Activated CD8-positive, alpha-beta T cell treated with anti-CD3 and anti-CD28 coated beads for 36 hours (primary cell): ENCODE measurements around the gene MTOR. TPM values are rescaled to one million over a fixed set of nuclear protein-coding genes. Genes with fewer than 3 reads are reported as not detected.

Experiments
- ATAC-seq: fragments of 200-7000 bp; cut with Tn5 transposase; one replicate; pipeline ENCODE4 v1.10.0; 2021; ENCODE audit warnings: mild to moderate bottlenecking, moderate library complexity
- CTCF ChIA-PET: fragments of 350-600 bp; sonication (Branson Sonifier 250); formaldehyde crosslinking; loops from one replicate; lab custom pipeline; 2021; ENCODE audit warnings: antibody characterized with exemption; lab: Charles Lee
- POLR2A ChIA-PET: fragments of 350-600 bp; sonication (Branson Sonifier 250); formaldehyde crosslinking; loops from one replicate; lab custom pipeline; 2021; ENCODE audit warnings: antibody characterized with exemption; lab: Charles Lee
- DNase-seq: peaks from one replicate; pipeline ENCODE4 v3.0.0-alpha.2; 2020
- H3K27ac Mint-ChIP-seq: one replicate; pipeline ENCODE4 v1.8.0; 2021; ENCODE audit warnings: mild to moderate bottlenecking, mixed read lengths
- H3K27me3 Mint-ChIP-seq: one replicate; pipeline ENCODE4 v1.8.0; 2021; ENCODE audit warnings: mixed read lengths
- H3K36me3 Mint-ChIP-seq: one replicate; pipeline ENCODE4 v1.8.0; 2021; ENCODE audit warnings: low read depth, mixed read lengths
- H3K4me1 Mint-ChIP-seq: one replicate; pipeline ENCODE4 v1.8.0; 2021; ENCODE audit warnings: low read depth, mixed read lengths
- H3K4me3 Mint-ChIP-seq: one replicate; pipeline ENCODE4 v1.8.0; 2021; ENCODE audit warnings: mild to moderate bottlenecking, moderate library complexity, mixed read lengths
- H3K9me3 Mint-ChIP-seq: one replicate; pipeline ENCODE4 v1.8.0; 2021; ENCODE audit warnings: mixed read lengths
- CTCF ChIP-seq: fragments of 200-600 bp; IDR thresholded peaks from one replicate; pipeline ENCODE4 v1.8.0; 2022; ENCODE audit warnings: antibody characterized with exemption, mild to moderate bottlenecking
- intact Hi-C: fragments of 100-400 bp; cut with micrococcal nuclease; formaldehyde crosslinking; loops from one replicate; pipeline ENCODE4 v1.10.0; 2022
- total RNA-seq, 2 experiments: library from RNA; stranded (reverse); gene quantifications; one replicate each; pipeline ENCODE4 v1.2.3, GENCODE V29; 2021

The MTOR gene
- total RNA-seq, 2 experiments from 2014 or later: 34.7 to 36.8 TPM

GRCh38 chr1:11147197-11147770 is 115.1 kb downstream of the MTOR start:
- peaks cover 25% of the 10 kb centered on the region for H3K36me3 Mint-ChIP-seq
- H3K4me3 Mint-ChIP-seq: no peak overlapping the region
- H3K9me3 Mint-ChIP-seq: no peaks in the 10 kb centered on the region
- no peak overlapping the region for H3K27ac Mint-ChIP-seq
- DNase-seq: no peak
- no peaks in the 10 kb centered on the region for H3K27me3 Mint-ChIP-seq
- ChIA-PET CTCF (interaction anchor here (1.6 to 2.0 kb wide), 2 partner anchors 11 to 110 kb away, joined by 3 to 13 read pairs; no protein-coding TSS in a partner anchor), POLR2A (interaction anchor here (0.7 kb wide), 1 partner anchor 22 kb away, joined by 3 read pairs; no protein-coding TSS in a partner anchor)
- no peak for ATAC-seq
- no peak for TF ChIP-seq CTCF
- H3K4me1 Mint-ChIP-seq: peaks cover 26% of the 10 kb centered on the region
- intact Hi-C loops: no loop called here

GRCh38 chr1:11145741-11146140 is 116.6 kb downstream of the MTOR start:
- H3K27me3 Mint-ChIP-seq: no peaks in the 10 kb centered on the region
- peaks cover 26% of the 10 kb centered on the region for H3K4me1 Mint-ChIP-seq
- intact Hi-C loops: no loop called here
- ATAC-seq: no peak
- DNase-seq: no peak
- no peak overlapping the region for H3K4me3 Mint-ChIP-seq
- H3K36me3 Mint-ChIP-seq: peaks cover 27% of the 10 kb centered on the region
- no peak for TF ChIP-seq CTCF
- no peaks in the 10 kb centered on the region for H3K9me3 Mint-ChIP-seq
- ChIA-PET CTCF (interaction anchor here (0.8 to 0.9 kb wide), 2 partner anchors 107 to 108 kb away, joined by 3 to 4 read pairs; no protein-coding TSS in a partner anchor), POLR2A (interaction anchor here (1.1 kb wide), 1 partner anchor 24 kb away, joined by 3 read pairs; no protein-coding TSS in a partner anchor)
- H3K27ac Mint-ChIP-seq: no peak overlapping the region

- peaks cover 26% of the 10 kb centered on the region for H3K4me1 Mint-ChIP-seq
- CTCF ChIA-PET: interaction anchor here (1.1 to 1.3 kb wide), 2 partner anchors 107 to 113 kb away, joined by 3 to 6 read pairs; no protein-coding TSS in a partner anchor
- POLR2A ChIA-PET: interaction anchor here (0.7 to 1.1 kb wide), 2 partner anchors 23 to 1342 kb away, joined by 3 read pairs; no protein-coding TSS in a partner anchor
- no peak for DNase-seq
- ATAC-seq: no peak
- TF ChIP-seq CTCF: no peak
- intact Hi-C loops: no loop called here
- no peaks in the 10 kb centered on the region for H3K9me3 Mint-ChIP-seq
- H3K4me3 Mint-ChIP-seq: no peak overlapping the region
- no peaks in the 10 kb centered on the region for H3K27me3 Mint-ChIP-seq
- H3K27ac Mint-ChIP-seq: peak overlapping the region; percentile 86
- H3K36me3 Mint-ChIP-seq: peaks cover 25% of the 10 kb centered on the region
Measured at GRCh38 chr1:11144570-11145256, 117.6 kb downstream of the MTOR start.

- ATAC-seq (peak; percentile 77), DNase-seq (peak; percentile 24)
Measured at GRCh38 chr1:11143907-11144306, 118.4 kb downstream of the MTOR start.

More at GRCh38 chr1:11143907-11144306, 118.4 kb downstream of the MTOR start:
- Mint-ChIP-seq H3K27ac (peak overlapping the region; percentile 86), H3K36me3 (peaks cover 27% of the 10 kb centered on the region), H3K9me3 (no peaks in the 10 kb centered on the region), H3K4me3 (no peak overlapping the region), H3K4me1 (peaks cover 26% of the 10 kb centered on the region), H3K27me3 (no peaks in the 10 kb centered on the region)
- ChIA-PET CTCF (interaction anchor here (1.1 to 1.3 kb wide), 2 partner anchors 106 to 112 kb away, joined by 3 to 6 read pairs; no protein-coding TSS in a partner anchor), POLR2A (no interaction called here)
- intact Hi-C loops: no loop called here
- TF ChIP-seq CTCF: no peak
